Progenitor cell of endocrine pancreas (in vitro differentiated cells): Measurements from ENCODE around the gene SSTR4. TPM values are rescaled to one million over a fixed set of nuclear protein-coding genes. Genes with fewer than 3 reads are reported as not detected.
A peak's percentile ranks its signal among the peaks of the same experiment; 100 is the strongest.

ENCODE experiments used
- DNase-seq: peaks from one replicate; pipeline ENCODE4 v3.0.0; 2021; ENCODE audit warnings: low spot score; ENCODE audit not compliant: unreplicated experiment
- H3K27ac Mint-ChIP-seq: 2 replicates; pipeline ENCODE4 v1.8.0; 2021; ENCODE audit warnings: mild to moderate bottlenecking, moderate library complexity, mixed read lengths
- H3K27me3 Mint-ChIP-seq: 2 replicates; pipeline ENCODE4 v1.8.0; 2021; ENCODE audit warnings: mixed read lengths
- H3K36me3 Mint-ChIP-seq: 2 replicates; pipeline ENCODE4 v1.8.0; 2022; ENCODE audit warnings: mixed read lengths; ENCODE audit not compliant: insufficient read depth
- H3K4me1 Mint-ChIP-seq: 2 replicates; pipeline ENCODE4 v1.8.0; 2021; ENCODE audit warnings: low read depth, mixed read lengths
- H3K4me3 Mint-ChIP-seq: 2 replicates; pipeline ENCODE4 v1.8.0; 2021; ENCODE audit warnings: low read depth, mild to moderate bottlenecking, moderate library complexity, mixed read lengths
- H3K9me3 Mint-ChIP-seq: 2 replicates; pipeline ENCODE4 v1.8.0; 2021; ENCODE audit warnings: low read depth, mixed read lengths
- total RNA-seq: library from RNA; stranded (reverse); gene quantifications from 2 replicates; pipeline ENCODE4 v1.2.1, GENCODE V29; 2021
- TF ChIP-seq, protein P1 (sequence below): fragments of 200-600 bp; sonication (generic); IDR thresholded peaks from one replicate; pipeline ENCODE4 v1.5.0; 2021; ENCODE audit warnings: antibody characterized with exemption, mild to moderate bottlenecking; ENCODE audit not compliant: unreplicated experiment

The SSTR4 gene
- total RNA-seq, 1 donor from 2014 or later = not detected

DNA sequence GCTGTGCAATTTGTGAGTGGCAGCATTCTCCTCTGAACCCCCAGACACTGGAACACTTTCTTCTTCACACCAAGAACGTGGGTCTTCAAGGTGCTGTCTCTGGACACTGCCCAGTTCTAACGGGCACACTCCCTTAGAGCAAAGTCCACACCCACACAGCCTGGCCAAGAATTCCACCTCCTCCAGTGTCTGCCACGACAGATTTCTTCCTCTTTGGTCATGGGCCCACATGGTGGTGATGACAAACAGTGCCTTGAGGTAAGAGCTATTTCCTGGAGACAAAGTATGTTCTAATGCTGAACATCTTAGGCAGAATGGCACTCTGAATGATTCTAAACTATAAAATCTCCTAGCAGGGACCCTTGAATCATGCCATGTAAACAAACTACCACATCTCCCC, 25.5 kb upstream of the SSTR4 start:
- DNase-seq = no peak
- Mint-ChIP-seq H3K27ac (no peak overlapping the region), H3K4me3 (no peak overlapping the region), H3K9me3 (no peaks in the 10 kb centered on the region), H3K36me3 (no peaks in the 10 kb centered on the region), H3K4me1 (no peaks in the 10 kb centered on the region), H3K27me3 (peaks cover 2% of the 10 kb centered on the region)
- TF ChIP-seq, protein P1, sequence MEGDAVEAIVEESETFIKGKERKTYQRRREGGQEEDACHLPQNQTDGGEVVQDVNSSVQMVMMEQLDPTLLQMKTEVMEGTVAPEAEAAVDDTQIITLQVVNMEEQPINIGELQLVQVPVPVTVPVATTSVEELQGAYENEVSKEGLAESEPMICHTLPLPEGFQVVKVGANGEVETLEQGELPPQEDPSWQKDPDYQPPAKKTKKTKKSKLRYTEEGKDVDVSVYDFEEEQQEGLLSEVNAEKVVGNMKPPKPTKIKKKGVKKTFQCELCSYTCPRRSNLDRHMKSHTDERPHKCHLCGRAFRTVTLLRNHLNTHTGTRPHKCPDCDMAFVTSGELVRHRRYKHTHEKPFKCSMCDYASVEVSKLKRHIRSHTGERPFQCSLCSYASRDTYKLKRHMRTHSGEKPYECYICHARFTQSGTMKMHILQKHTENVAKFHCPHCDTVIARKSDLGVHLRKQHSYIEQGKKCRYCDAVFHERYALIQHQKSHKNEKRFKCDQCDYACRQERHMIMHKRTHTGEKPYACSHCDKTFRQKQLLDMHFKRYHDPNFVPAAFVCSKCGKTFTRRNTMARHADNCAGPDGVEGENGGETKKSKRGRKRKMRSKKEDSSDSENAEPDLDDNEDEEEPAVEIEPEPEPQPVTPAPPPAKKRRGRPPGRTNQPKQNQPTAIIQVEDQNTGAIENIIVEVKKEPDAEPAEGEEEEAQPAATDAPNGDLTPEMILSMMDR = no peak

DNA sequence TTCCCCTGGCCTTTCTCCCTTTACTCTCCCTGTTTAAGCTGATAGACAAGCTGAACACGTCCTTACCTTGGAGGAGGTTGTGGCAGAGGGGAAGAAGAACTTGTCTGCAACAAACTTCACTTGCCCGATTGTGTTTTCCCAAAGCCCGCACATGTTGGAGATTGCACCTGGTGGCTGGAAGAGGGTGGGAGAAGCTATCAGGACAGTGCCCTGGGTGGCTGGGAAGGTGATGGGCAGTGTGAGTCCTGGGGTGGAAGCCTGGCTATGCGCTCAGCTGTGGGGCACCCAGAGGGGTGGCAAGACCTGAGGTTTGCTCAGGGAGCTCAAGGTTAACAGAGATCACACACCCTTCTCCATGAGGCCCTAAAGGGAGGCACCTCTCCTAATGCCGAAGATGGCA, 25.0 kb upstream of the SSTR4 start:
- TF ChIP-seq, protein P1 = no peak
- no peak overlapping the region for H3K27ac Mint-ChIP-seq

GRCh38 chr20:23011008-23011721, 23.9 kb upstream of the SSTR4 start:
- H3K9me3 Mint-ChIP-seq = no peaks in the 10 kb centered on the region
- no peak for DNase-seq
- no peak overlapping the region for H3K27ac Mint-ChIP-seq
- TF ChIP-seq, protein P1 = no peak
- H3K27me3 Mint-ChIP-seq = peaks cover 2% of the 10 kb centered on the region
- H3K4me1 Mint-ChIP-seq = no peaks in the 10 kb centered on the region
- no peak overlapping the region for H3K4me3 Mint-ChIP-seq
- no peaks in the 10 kb centered on the region for H3K36me3 Mint-ChIP-seq

More for the DNA sequence above, 25.0 kb upstream of the SSTR4 start:
- no peaks in the 10 kb centered on the region for H3K36me3 Mint-ChIP-seq
- no peak overlapping the region for H3K4me3 Mint-ChIP-seq
- H3K4me1 Mint-ChIP-seq = no peaks in the 10 kb centered on the region
- peaks cover 2% of the 10 kb centered on the region for H3K27me3 Mint-ChIP-seq
- H3K9me3 Mint-ChIP-seq = no peaks in the 10 kb centered on the region
- no peak for DNase-seq

GRCh38 chr20:23013429-23013828, 21.7 kb upstream of the SSTR4 start:
- Mint-ChIP-seq H3K4me1 (peaks cover 4% of the 10 kb centered on the region), H3K27ac (peak overlapping the region; percentile 7), H3K27me3 (peaks cover 2% of the 10 kb centered on the region), H3K36me3 (no peaks in the 10 kb centered on the region), H3K9me3 (no peaks in the 10 kb centered on the region), H3K4me3 (no peak overlapping the region)
- DNase-seq = no peak
- TF ChIP-seq, protein P1 = no peak

DNA sequence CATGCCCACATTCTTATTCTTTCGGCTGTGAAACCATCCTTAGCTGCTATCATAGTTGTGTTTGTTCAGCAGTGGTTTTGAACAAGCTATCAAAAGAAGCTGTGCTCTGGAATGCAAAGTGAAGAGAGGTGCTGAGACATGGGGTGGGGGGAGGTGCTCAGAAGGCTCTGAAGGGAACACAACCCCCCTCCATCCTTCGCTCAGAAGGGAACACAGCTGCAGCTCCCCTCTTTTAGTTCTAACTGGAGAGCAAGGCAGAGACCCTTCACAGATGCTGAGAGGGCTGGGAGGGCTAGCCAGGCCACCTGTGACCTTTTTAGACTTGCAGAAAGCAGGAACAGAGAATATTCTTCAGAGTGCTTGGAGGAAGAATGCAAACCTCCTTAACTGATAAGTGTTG, 17.6 kb upstream of the SSTR4 start:
- Mint-ChIP-seq H3K9me3 (no peaks in the 10 kb centered on the region), H3K27me3 (peaks cover 2% of the 10 kb centered on the region), H3K36me3 (no peaks in the 10 kb centered on the region), H3K4me1 (peaks cover 6% of the 10 kb centered on the region), H3K27ac (no peak overlapping the region), H3K4me3 (no peak overlapping the region)
- TF ChIP-seq, protein P1 = no peak
- DNase-seq = no peak
